ENCODE results near the gene SLC13A4.
"Not testable (repeated sequence)": the region's sequence is repeated elsewhere in the genome, so short reads cannot be mapped to it uniquely, and the experiment has no call there.

The SLC13A4 gene, protein sequence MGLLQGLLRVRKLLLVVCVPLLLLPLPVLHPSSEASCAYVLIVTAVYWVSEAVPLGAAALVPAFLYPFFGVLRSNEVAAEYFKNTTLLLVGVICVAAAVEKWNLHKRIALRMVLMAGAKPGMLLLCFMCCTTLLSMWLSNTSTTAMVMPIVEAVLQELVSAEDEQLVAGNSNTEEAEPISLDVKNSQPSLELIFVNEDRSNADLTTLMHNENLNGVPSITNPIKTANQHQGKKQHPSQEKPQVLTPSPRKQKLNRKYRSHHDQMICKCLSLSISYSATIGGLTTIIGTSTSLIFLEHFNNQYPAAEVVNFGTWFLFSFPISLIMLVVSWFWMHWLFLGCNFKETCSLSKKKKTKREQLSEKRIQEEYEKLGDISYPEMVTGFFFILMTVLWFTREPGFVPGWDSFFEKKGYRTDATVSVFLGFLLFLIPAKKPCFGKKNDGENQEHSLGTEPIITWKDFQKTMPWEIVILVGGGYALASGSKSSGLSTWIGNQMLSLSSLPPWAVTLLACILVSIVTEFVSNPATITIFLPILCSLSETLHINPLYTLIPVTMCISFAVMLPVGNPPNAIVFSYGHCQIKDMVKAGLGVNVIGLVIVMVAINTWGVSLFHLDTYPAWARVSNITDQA

DNA sequence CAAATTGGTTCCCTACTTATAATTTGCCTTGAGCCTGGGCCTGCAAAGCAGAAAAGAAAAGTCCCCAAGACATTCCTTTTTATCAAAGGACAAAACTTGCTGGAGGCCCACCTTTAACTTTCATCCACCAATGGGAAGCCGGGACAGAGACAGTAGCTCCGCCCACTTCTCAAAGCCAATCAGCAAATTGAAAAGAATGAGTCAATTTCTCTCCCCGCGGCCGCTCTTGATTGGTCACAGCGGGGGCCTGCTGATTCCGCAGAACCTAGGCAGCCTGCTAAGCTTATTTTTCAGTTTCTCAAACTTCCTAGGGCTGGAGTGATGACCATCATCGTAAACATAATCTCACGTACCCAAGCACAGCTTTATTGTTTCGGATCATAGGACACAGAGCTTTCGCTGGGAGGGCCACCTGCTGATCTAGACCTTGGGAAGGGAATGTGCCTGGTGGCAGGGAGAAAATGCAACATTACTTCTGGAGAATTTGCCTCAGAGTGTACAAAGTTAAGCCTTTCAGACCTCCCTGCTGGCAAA is at the start of gene SLC13A4:
TSS of gene SLC13A4 (minus strand) at position 51 of the 534 bp plus-strand sequence. CDS start 690 bp downstream, outside the sequence.
- DNase-seq (ENCODE audit: low read depth): no peak

DNA sequence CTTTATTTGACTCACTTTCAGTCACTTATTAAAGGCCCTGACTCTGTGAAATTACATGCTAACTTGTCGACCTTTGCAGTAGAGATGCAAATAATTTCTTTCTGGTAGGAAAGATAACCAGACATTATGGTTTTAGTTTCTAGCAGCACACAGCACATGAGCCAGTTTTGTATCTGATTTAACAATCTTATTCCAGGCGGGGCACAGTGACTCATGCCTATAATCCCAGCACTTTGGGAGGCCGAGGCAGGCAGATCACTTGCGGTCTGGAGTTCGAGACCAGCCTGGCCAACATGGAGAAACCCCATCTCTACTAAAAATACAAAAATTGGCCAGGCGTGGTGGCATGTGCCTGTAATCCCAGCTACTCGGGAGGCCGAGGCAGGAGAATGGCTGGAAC is 47.9 kb upstream of the SLC13A4 start:
- not testable (repeated sequence) for DNase-seq (ENCODE audit: low read depth)

DNA sequence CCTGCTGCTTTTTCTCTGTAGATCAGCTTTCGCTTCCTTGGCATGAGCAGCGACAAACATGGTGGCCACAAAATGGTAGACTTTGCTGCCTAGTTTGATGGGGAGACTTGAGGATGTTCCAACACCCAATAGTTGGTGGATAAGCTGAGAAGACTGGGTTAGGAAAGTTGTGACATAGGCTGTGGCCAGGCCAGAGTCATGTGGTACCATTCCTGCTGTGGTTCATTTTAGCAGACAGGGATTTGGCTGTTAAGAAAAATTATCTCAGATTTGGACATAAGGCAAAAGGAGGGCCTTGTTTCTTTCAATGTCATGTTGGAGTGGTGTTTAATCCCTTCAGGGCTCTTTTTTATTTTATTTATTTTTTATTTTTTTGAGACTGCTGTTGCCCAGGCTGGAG is 47.2 kb upstream of the SLC13A4 start:
- DNase-seq (ENCODE audit: low read depth): no peak

DNA sequence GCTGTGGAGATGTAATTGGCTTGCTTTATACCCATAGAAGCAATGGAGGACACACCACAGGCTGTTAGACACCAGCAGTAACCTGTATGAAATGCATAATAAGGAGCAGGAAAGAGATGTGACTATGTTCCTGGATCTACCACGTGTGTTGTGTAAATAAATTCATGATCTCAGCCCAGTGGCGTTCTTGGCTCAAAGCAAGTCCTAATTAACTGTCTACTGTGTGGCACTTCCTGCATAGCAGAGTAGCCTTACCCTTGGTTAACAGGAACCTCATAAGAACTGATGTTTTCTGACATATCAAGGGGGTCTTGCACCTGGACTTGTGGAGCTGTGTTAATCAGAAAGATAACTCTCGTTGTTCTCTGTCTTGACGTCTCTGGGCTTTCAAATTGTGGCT is 46.3 kb upstream of the SLC13A4 start:
- peak; percentile 30 for DNase-seq (ENCODE audit: low read depth)

DNA sequence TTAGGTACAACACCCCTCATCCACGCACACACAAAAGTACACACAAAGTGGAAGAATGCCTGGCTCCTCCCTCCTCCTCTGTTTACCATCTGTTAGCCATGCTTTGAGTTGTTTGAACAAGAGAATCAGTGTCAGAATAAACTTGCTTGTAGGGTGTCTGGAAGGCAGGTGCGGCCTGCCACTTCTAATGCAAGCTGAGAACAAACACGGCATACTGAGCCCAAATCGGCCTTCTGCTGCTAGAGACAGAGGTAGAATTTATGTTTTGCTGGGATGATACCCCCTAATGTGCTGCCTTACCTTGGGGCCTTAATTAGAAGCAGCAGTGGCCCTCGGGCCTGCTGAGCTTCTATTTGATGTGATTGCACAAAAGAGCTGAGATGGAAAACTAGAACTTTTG is 45.5 kb upstream of the SLC13A4 start:
- DNase-seq (ENCODE audit: low read depth): no peak

DNA sequence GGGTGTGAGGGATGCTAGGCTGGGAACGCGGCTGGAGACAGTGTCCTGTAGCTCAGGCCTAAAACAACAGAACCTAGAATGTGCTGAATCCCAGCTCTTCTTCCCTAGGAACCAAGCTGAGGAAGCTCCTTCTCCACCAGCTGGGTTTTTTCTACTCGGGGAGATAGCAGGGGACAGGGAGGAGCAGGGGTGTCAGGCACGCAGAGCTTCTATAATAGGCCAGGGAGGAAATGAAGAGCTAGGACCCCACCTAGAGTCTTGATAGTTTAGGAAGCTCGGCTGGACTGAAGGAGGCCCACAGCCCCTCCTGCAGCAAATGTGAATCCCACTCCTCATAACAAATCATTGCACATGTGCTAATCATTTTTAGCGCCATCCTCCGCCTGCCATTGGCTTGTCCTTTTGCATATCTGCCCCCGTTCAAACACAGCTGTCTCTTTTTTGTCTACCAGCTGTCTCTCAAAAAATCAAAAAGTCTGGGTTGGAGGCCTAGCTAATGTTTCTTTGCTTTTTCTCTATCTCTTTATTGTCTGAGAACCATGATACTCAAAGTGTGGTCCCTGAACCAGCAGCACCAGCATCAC is 44.7 kb upstream of the SLC13A4 start:
- no peak for DNase-seq (ENCODE audit: low read depth)

DNA sequence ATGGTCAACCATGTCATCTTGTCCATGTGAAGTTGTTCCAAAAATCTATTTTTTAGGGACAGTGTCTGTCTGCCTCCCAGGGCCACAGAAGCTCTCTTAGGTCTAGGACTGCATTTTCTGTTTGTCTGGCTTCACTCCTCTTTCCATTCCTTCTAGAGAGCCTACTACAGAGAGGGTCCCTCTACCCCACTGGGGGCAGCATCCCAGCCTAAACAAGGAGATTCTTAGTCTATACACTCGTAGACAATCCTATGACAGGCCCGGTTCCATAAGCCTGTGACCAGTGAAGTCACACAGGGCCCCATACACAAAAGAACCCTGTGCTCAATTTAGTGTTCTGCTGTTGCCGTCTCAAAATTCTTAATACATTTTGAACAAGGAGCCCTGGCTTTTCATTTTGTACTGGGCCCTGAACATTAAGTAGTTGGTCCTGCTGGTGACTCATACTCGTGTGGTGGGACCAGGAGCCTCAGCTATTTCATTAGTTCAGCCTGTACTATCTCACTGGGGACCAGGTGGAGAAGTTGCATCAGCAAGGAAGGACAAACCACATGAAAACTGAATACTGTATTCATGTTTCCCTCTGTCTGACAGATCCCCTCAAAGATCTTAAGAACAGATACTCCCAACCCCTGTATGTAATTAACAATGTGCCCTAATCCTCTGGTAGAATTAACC is 44.1 kb upstream of the SLC13A4 start:
- peak; percentile 51 for DNase-seq (ENCODE audit: low read depth)

DNA sequence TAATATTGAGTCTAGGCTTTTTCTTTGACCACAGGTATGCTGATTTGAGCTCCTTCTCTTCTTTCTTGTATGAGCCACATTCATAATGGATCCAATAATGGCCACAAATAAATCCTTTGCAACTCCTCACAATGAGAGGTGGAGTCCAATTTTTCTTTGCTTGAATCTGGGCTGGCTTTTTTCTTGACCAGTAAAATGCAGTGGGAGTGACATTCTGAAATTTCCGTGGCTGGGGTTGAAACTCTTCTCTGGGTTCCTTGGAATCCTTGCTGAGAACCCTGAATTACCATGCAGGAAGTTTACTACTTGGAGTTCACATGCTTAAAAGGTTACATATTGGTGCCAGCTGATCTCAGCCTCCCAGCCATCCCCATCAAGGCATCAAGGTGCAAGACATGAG is 43.1 kb upstream of the SLC13A4 start:
- DNase-seq (ENCODE audit: low read depth): no peak

DNA sequence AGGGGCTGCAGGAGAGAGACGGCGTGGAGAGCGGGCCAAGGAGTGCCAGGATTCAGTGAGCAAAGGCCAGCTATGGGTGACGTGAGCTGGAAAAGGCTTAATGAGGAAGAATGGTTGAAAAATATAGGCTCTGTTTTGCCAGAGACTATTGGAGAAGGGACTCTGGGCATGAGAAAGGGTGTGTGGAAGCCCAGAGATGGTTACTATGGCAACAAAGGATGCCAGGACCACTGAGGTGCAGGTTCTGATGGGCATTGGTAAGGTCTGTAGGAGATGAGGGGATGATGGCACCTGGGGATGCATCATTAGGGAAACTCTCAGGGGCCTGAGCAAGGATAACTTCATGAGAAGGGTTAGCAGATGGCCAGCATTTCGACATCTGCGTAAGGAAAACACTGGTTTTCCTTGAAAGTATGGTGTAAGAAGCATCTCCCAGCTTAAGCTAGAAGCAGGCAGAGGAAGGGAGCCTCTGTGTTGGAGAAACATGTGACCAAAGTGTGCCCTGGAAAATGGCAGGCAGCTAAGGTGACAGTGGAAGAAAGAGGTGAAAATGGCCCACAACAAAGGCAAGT is 42.2 kb upstream of the SLC13A4 start:
- DNase-seq (ENCODE audit: low read depth): no peak

DNA sequence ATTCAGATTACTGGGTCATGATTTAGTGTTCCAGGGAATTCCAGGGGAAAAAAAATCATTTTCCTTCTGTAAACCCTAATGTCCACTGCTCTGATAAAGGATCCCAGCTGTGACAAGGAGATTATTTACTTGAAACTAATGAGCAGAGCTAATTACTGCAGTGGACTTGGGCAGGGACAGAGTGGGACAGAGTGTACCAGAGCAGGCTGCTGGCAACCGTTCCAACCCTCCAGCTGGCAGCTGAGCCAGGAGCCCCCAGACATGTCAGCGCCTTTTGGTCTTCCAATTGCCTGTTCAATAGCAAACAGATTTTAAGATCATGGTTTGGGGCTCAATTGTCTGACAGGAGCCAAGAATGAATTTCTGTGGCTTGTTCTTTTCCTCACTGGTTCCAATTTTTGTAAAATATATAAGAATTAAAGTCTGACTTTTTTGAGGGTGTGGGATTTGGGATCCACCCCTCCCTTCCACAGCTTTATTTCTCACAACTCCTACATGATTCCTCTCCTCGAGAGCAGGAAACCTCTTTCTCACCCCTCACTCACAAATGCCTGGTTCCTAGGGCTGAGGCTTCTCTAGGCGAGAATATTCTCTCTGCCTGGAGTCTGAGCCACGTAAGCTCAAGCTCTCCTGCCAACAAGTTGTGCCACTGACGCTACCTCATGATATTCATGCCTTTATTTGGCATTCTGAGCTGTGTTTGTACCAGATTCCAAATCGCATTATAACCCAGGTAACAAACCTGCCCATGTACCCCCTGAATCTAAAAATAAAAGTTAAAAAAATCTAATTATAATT is 41.2 kb upstream of the SLC13A4 start:
- no peak for DNase-seq (ENCODE audit: low read depth)

DNA sequence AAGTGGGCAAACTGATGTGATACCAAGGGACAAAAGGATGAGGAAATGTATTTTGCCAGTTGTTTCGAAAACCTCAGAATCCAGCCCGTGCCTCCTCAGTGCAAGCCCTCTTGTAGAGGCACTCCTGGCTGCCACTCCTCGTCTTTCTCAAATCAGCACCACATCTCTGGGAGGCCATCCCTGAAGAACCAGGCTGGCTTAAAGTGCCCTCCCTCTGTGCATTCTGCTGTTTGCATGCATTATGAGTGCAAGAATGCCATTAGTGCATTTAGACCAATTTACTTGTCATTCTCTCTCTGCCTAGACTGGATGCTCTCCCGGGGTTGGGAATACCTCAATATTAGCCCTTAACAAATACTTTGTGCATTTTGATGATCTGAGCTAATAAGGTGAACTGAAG is 40.5 kb upstream of the SLC13A4 start:
- DNase-seq (ENCODE audit: low read depth): no peak

DNA sequence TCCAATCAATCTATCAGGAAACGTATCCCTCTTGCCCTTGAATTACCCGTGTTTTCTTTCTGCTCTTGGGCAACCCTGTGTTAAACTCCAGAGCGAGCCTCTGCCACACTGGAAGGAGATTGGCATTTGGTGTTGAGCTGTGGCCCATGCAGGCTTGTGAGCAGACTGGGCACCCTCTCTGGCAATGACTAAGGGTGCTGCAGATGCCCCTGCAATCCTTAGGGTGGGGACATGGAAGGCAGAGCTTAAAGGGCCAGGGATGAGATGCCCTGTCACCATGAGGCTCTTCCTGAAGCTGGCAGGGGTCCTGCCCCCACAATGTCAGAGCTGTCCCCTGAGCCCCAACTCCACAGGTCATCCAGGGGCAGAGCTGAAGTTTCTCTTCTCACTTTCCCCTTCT is 40.1 kb upstream of the SLC13A4 start:
- no peak for DNase-seq (ENCODE audit: low read depth)

DNA sequence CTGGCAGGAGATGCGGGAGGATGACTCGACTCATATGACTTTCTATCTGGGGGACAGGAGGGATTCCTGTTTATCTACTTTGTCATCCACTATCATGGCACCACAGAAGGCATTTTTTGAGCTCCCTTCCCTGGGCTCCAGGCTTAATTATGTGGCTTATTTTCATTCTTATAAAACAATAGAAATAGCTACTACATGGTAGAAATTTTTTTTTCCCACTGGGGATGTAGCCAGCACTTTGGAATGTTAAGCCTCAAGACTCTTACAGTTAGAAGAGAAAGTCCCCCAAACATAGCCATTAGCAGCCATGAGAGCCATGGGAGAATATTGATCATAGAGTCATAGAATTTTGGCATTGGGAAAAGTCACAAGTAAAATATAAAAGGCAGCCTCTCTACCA is 35.3 kb upstream of the SLC13A4 start:
- no peak for DNase-seq (ENCODE audit: low read depth)

DNA sequence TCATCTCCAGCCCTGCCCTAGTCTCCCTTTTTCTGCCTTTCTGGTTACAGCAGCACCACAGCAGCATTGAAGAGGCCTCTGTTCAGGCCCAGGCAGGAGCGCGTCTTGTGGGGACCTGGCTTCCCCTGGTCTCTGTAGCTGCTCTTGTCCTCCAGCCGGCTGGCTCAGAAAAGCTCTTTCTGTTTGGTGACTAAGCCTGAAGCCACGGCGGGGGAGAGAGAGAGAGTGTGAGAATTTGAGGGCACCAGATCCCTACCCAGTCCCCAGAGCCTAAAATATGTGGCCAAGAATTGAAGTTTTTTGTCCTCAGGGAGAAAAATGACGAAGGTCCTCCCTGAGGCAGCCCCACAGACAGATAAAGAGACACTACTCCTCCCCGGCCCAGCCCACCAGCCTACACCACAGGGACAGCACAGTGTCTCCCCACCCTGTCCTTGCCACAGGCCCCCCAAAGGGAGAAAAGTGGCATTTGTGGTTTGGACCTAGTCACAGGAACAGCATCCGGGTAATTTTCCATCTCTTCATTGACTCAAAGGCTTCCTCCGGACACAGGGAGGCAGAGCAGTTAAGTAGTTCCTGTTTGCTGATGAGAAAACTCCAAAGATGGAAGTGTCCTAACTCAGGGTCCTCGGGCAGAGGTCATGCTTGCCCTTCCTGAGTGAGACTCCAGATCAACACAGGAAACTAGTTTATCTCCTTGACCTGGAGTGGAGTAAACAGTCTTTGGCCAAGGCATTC is 33.9 kb upstream of the SLC13A4 start:
- peak; percentile 76 for DNase-seq (ENCODE audit: low read depth)

DNA sequence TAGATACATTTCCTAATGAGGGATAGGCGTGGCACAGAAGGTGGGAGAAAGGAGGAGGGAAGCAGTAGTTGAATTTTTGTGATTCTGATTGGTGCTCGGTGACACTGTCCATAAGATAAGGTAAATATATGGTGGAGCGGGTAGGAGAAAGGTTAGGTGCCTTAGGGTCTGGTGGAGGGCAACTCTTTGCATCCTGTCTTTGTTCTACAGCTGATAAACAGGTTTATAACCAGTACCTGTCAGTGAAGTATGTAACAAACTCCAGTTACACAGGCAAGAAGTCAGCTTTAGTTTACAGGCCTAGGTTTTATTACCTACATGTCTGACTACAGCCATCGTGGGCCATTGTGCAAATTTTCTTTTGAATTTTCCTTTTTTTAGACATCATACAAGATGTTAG is 31.5 kb upstream of the SLC13A4 start:
- no peak for DNase-seq (ENCODE audit: low read depth)

DNA sequence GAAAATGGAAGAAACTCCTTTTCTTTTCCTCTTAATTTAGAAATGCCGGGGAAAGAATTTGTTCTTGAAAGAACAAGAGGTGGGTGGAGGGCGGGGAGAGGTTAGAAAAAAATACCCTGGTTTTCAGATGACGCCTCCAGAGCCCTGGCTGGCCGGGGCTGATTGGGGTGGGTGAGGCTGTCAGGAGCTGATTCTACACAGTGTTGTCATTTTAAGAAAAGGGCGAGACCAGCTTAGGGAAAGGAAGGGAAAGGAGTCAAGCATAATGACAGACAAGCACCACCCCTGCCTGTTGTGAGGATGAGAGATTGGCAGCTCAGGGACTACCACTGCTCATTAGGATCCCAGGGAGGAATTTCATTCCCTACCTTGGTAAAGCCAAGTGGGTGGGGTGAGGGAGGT is 30.5 kb upstream of the SLC13A4 start:
- peak; percentile 30 for DNase-seq (ENCODE audit: low read depth)

DNA sequence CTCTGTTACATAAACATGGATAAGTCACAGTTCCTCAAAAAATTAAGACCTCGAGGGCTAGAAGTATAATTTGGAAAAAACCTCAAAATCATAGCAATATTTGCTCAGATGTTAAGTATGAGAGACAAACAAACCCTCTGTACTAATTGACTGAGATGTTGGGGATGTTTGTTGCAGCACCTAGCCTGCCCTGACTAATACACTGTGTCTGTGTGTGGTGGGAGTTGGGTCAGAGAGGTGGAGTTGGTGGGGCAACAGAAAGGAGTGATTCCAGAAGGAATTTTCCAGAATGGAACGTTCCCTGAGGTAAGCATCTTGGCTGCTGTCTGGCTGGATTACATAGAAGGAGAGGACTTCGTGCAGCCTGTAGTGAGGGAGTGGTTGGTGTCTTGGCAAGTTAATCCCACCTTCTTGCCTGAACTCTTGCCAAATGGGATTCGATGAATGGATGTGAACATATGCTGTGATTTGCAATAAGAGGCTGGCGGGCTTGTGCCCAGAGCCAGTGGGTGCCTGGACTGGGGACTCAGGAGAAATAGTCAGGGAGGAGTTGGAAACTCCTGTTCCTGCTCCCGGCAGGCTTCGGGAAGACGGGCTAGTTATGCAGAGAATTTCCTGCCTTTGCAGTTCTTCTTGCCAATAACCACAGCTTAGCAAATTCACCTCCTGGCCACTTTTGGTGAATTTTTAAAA is 29.9 kb upstream of the SLC13A4 start:
- peak; percentile 38 for DNase-seq (ENCODE audit: low read depth)

DNA sequence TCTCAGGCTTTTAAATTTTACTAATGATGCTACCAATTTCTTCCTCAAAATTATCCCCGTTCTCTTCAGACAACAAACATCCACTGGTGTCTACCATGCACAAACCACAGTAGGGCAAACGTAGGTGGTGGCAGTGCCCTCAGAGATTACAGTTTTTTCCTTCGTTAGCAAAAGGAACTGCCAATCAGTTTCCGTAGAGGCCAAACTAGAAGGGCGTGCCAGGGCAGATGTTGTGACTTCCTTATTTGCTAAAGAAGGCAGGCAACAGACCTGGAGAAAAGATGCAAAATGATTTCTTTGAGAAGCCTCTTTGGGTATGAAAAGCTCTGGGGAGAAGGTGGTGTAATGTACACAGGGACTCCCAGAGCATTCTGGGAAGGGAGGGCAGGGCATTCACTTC is 28.2 kb upstream of the SLC13A4 start:
- DNase-seq (ENCODE audit: low read depth): no peak

DNA sequence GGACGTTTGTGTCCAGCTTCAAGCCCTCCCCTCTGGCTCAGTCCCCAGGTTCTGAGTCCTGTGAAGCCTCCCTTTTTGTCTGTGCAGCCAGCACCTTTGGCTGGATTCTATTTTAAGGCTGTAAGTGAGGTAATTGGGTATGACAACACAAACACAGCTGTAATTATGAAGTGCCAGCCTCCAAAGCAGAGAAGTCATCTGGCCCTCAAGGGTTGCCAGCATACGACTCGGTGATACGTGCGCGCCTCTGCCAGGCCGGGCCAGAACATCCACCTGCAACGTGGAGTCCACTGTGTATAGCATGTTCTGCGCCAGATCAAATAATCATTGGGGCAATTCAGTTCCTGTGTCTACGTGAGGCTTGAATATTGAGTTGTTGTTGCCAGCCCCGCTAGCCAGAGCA is 27.4 kb upstream of the SLC13A4 start:
- no peak for DNase-seq (ENCODE audit: low read depth)
